Activated CD4-positive, alpha-beta T cell treated with anti-CD3 and anti-CD28 coated beads for 48 hours (primary cell): ENCODE data around the gene WDHD1.
"Not testable (repeated sequence)": the region's sequence is repeated elsewhere in the genome, so short reads cannot be mapped to it uniquely, and the experiment has no call there.

ENCODE experiments used
- DNase-seq: peaks from one replicate; pipeline ENCODE4 v3.0.0-alpha.2; 2020

The WDHD1 gene

DNA sequence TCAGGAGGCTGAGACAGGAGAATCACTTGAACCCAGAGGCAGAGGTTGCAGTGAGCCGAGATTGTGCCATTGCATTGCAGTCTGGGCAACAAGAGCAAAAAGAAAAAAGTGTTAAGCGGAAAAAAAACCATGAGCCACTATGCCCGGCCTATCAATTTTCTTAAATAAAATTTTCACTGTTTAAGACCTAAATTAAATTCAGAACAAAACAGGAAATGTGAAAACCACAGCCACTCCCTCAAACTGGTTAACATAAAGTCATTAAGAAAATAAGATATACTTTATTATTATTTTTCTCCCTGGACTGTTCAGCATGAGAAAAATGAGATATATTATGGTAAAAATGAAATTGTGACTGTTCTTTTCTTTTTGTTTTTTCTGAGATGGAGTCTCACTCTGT is 79.7 kb downstream of the WDHD1 start:
- no peak for DNase-seq

DNA sequence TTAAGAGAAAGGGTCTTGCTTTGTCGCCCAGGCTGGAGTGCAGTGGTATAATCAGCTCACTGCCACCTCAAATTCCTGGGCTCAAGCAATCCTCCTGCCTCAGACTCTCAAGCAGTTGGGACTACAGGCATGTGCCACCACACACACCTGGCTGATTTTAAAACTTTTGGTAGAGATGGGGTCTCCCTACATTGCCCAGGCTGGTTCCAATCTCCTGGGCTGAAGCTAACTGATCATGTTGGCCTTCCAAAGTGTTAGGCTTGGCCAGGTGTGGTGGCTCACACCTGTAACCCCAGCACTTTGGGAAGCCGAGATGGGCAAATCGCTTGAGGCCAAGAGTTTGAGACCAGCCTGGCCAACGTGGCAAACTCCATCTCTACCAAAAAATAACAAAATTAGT is 80.4 kb downstream of the WDHD1 start:
- no peak for DNase-seq

DNA sequence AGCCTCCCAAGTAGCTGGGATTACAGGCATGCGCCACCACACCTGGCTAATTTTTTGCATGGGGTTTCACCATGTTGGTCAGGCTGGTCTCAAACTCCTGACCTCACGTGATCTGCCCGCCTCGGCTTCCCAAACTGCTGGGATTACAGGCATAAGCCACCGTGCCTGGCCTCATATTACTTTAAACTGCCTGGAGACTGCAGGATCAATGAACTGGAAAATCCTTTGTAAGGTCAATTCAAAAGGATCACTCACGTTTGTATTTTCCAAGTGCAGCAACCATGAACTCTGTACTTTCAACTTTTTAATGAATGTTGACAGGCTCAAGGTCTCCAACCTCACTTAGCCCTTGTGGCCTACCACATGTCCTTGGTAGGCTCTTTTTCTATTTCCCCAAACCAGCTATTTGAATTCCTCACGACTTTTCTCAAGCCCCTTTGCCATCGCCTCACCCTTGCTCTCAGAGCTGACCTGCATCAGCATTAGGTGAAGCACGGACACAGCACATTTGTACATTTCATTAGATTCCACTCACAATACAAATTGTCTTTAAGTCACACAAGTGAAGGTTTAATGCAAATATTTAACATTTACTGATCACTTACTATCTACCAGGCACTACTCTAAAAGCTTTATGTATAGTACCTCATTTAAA is 82.0 kb downstream of the WDHD1 start:
- no peak for DNase-seq

DNA sequence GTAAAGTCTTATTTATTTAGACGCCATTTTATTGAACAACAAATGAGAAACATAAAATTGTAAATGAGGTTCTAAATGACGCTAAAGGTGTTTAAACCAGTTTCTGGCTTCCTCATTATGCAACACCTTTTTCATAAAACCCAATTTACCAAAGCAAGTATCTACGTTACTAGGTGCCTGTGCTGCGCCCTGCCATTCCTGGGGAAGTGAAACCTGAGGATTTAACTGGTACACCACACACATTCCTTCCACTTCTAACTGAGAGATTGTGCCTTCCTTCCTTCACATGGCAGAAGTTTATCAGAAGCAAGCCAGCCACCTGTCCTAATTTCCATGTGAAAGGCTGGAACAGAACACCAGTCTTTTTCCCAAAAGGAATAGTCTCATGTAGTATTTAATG is 84.0 kb downstream of the WDHD1 start:
- DNase-seq, result no peak

DNA sequence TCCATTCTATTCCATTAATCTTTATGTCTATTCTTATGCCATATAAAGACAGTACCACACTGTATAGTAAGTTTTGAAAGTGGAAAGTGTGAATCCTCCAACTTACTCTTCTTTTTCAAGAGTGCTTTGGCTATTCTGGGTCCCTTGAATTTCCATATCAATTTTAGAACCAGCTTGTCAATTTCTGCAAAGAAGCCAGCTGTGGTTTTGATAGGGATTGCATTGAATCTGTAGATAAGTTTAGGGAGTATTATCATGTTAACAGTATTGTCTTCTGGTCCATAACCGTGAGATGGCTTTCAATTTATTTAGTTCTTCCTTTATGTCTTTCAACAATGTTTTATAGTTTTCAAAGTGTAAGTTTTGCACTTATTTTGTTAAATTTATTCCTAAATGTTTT is 90.1 kb downstream of the WDHD1 start:
- no peak for DNase-seq

DNA sequence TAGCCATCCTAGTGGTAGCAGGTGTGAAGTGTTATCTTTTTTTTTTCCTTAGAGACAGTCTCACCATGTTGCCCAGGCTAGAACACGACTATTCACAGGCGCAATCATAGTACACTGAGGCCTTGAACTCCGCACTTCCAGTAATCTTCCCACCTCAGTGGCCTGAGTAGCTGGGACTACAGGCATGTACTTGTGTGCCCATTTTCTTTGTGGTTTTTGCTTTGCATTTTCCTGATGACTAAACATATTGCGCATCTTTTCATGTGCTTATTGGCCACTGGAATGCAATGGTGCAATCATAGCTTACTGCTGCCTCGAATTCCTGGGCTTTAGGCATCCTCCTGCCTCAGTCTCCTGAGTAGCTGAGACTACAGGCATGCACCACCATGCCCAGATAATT is 90.9 kb downstream of the WDHD1 start:
- no peak for DNase-seq

DNA sequence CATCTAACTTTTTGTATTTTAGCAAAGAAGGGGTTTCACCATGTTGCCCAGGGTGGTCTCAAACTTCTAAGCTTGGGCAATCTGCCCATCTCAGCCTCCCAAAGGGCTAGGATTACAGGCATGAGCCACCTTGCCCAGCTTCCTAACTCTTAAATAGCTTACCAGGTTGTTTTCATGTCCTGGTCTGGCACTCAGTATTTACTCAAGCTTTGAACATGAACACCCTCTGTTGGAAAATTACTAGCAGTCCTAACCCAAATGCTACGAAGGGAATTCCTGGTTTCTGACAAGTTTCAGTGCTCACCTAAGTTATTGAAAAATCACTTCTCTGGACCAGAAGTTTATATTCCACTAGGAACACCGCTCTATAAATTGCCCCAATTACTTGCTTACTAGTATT is 91.8 kb downstream of the WDHD1 start:
- DNase-seq, result no peak

DNA sequence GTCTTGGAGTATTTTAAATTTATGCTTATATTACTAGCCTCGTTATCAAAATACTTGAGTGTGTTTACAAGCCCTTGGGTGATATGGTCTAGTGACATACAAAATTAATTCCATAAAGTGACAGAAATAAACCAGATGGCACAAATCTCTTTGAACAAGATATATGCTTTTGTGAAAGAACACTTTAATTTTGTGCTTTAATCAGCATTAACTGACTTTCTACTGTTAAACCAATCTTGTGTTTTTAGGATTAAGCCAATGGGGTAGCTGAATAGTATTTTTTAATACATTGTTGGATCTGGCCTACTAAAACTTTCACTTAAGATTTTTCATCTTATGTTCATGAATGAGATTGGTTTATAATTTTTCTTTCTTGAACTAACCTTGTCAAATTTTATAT is 93.9 kb downstream of the WDHD1 start:
- no peak for DNase-seq

DNA sequence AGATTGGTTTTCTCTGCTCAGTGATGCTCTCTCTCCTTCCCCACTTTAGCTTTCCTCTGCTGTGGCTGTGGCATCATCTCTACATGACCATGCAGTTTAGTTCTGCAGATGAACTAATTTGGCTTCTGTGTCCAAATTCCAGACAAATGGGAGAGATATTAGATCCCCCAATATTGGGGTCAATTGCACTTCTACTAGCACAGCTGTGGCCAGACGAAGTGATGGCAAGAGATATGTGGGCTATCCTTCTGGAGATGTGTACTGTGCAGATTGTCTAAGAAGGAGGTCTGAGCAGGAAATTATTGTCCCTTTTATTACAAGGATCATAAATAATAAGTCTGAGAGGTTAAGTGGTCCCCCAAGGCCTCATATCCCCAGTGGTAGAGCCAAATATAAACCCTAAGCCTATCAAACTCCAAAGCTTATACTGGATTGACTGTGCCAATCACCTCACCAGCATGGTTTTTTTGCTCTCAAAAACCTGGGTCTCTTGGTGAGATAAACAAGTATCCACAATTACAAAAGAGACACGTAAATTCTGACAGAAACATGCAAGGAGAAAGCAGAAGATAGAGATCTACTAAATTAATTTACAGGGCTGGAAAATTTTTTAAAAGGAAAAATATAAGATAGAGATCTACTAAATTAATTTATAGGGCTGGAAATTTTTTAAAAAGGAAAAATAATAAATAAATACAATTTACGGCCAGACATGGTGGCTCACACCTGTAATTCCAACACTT is 95.1 kb downstream of the WDHD1 start:
- no peak for DNase-seq

DNA sequence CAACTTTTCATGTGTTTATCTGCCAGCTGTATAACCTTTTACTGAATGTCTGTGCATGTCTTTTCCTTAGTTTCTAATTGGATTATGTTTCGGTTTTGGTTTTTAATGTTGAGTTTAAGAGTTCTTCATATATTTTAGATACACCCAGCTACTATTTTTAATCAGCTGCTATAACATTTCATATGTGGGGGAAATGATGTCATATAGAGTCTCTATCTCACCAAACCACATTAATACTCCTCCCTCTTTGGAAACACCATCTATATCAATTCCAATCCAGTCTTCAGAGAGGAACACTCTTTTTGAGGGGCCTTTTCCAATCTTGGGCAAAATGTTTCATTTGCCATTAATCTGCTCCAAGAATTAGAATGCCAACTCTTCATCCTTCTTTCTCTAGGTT is 95.8 kb downstream of the WDHD1 start:
- no peak for DNase-seq

DNA sequence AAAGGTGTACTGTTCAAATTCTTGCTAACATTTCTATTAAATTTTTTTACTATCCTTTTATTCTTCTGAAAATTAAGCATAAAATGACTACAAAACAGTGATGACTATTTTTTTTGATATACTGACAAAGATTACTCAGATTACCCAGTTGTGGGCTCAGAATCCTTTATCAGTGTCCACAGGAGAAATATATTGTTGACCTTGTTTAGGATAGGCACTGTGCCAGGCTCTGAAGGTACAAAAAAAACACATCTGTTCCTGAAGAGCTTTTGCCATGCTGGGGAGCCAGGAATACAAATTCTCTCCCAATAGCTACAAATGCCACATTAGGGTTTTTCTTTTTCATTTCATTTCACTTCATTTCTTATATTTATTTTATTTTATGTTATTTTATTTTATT is 97.3 kb downstream of the WDHD1 start:
- DNase-seq, result no peak

DNA sequence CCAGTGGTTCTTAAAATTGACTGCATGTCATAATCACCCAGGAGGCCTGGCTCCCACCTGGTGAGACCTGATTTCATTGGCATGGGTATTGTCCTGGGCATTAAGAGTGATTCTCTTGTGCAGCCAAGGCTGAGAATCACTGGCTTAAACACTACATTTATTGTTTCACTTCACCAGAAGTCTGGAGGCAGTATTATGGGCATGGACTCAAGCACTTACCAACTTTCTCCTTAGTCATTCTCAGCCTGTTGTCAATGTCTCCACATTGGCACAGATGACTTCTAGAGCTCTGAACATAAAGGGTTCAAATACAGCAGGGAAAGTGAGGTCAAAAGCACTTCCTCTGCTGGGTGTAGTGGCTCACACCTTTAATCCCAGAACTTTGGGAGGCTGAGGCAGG is 98.7 kb downstream of the WDHD1 start:
- DNase-seq, result no peak

DNA sequence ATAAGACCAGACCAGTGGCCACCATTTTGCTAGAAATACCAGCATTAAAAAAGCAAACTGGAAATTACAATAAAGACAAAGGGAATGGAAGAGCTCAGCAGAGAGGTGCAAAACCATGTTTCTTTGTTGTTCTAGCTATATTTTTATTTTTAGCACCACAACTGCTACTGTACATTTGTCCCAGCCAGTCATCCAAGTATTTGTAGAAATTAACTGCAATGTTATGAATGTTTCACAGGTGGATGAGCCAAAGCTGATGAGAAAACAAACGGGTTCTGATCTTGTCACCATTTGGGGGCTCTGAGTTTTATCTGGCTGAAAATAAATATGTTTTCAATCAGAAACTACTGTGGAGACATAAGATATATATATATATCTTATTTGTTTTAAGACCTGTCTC is 99.3 kb downstream of the WDHD1 start:
- no peak for DNase-seq

DNA sequence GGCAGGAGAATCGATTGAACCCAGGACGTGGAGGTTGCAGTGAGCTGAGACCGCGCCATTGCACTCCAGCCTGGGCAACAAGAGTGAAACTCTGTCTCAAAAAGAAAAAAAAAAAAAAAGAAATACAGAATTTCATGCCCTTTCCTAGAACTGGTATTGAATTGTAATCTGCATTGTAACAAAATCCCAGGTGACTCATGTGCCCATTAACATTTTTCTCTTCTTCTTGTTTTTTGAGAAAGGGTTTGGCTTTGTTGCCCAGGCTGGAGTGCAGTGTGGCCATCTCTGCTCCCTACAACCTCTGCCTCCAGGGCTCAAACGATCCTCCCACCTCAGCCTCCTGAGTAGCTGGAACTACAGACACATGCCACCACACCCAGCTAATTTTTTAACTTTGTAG is 100.3 kb downstream of the WDHD1 start:
- DNase-seq, result not testable (repeated sequence)

DNA sequence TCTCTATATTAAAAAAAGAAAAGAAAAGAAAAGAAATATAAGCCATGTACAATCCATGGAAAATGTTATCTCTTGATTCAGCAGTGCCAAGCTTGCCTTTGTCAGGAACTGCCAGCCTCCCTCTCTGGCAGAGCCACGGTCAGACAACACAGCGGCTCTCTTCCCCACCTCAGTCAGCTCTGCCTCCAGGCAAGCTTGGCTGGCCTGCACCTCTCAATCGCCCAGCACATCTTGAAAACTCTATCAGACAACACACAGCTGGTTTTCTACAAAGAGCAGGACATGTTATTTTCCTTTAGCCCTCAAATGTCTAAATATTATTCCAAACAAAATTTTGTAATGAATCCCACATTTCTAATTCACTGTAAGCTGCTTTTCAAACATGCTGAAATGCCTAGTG is 104.3 kb downstream of the WDHD1 start:
- no peak for DNase-seq

DNA sequence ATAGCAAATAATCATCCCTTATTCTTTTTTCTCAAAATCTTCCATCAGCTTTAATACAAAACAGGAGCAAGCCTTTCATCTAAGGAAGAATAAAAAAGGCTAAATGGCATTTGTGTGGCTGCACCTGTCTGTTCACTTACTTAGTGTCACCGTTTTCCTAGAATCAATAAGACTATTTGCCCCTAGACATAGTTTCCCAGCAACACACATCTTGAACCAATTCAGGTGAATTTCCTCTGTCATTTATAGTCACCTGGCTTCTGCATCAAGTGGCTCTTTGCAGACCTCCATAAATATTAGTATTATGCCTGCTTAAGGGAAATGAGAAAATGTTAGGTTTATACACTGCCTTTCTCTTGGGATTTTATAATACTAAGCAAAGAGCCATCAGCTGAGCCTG is 106.8 kb downstream of the WDHD1 start:
- no peak for DNase-seq

DNA sequence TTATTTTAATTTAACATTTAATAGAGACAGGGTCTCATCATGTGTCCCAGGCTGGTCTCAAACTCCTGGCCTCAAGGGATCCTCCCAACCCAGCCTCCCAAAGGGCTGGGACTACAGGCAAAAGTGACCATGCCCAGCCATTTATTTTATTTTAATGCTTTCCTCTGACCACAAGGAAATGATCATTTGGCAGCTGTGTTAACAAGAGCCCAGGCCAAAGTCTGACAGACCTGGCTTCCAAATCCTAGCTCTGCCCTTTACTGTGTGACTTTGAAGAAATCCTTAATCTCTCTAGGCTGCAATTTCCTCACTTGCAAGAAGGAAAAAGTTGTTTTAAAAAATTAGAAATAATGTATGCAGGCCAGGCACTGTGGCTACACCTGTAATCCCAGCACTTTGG is 107.6 kb downstream of the WDHD1 start:
- no peak for DNase-seq

DNA sequence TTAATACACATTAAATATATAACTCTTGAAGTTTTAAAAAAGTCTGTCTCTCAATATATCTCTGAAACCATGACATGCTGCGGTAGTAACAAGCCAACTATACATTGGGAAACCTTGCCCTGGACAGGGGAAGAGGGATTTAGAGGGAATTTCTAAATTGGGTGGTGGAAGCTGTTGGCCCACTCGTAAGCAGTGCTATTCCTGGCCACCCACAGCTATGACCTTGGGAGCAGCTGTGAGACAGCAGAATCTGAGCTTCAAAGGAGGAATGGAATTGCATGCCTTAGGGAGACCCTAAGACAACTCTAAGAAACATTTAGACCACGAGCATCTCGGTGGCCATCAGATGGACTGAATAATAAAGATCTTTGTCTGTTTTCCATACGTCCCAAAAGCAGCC is 108.5 kb downstream of the WDHD1 start:
- DNase-seq, result no peak

DNA sequence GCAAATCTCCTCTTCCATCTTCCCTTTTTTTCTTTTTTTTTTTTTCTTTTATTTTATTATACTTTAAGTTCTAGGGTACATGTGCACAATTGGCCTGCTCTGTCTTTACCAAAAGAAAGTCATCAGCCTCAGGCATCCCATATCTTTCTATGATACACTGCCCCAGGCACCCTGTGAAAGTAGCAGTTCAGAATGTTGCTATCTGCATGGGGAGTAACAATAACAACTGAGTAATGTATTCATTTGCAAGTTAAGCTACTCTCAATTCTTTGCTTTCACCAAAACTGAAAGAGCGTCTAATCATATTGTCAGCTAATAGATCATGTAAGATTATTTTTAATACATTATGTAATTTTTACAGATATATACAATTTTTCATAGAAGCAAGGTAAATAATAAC is 110.8 kb downstream of the WDHD1 start:
- no peak for DNase-seq

DNA sequence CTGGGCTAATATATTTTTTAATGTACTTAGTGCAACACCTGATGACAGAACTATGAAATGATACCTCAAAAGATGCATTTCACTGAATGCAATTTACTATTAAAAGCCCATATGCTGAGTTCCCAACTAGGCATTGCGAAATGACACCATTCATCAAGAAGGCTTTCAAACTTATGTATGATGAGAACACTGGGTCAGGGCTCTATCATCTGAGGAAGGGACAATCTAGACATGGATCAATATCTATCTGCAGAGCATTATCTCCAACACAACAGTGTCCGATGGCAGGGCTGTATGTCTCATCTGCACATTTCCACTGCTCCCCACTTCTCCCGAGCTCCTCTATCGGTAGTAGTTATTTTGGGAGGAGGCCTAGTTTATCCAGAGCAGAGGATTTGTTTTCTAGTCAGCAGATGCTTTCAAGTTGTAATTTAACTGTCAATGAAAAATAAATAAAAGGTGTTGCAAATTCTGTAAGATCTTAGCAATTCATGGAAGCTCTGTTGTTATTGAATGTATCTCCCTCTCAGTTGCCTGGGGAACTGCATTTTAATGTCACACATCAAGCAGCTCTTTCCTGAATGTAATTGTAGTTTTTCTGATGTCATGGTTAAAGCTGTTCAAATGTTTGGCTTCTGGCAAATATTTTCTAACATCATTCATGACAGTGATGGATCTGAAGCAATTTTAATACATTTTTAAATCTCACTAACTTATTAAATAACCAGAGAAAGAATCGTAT is 116.9 kb downstream of the WDHD1 start:
- DNase-seq, result no peak

DNA sequence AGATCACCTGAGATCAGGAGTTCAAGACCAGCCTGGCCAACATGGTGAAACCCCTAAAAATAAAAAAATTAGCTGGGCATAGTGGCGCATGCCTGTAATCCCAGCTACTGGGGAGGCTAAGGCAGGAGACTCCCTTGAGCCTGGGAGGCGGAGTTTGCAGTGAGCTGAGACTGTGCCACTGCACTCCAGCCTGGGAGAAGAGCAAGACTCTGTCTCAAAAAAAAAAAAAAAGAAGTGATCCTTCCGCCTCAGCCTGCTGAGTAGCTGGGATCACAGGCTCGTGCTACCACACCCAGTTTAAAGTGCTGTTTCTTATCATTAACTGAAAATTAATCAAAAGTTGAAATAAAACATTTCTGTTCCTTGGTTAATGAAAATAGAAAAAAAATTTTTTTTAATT is 117.9 kb downstream of the WDHD1 start:
- DNase-seq, result not testable (repeated sequence)

DNA sequence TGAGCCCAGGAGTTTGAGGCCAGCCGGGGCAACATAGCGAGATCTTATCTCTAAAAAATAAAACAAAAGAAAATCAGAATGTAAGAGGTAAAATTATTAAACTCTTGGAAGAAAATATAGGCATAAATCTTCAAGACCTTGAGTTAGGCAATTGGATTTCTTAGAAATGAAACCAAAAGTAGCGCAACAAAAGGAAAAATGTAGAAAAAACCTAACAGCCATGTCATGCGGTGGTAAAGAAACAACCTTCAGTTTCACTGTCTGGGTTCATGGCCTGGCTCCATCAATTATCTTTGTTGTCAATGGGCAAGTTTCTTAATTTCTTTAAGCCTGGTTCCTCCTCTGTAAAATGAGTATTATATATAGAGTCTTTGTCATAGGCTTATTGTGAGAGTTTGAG is 118.7 kb downstream of the WDHD1 start:
- DNase-seq, result no peak

DNA sequence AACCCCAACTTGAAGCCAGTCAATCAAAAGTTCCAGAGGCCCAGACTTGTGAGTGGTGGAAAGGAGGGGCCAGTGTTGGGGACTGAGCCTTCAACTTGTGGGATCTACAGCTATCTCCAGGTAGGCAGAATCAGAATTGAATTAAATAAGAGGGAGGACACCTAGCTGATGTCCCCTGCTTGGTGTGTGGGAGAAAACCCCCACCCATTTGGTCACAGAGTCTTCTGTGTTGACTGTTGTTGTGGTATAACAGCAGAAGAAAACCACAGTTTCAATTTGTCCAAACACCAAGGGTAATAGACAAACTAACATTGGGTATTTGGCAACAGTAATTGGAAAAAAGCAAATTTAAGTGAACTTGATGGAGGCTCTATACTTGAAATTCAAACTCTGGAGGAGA is 120.8 kb downstream of the WDHD1 start:
- no peak for DNase-seq
